CMK (cell line): ENCODE data around the gene ADAMTS14.

Source experiments
- DNase-seq: peaks from one replicate; pipeline ENCODE4 v3.0.0-alpha.2; 2010; ENCODE audit warnings: low read depth

The ADAMTS14 gene

GRCh38 chr10:70791386-70792039, 119.2 kb downstream of the ADAMTS14 start:
- no peak for DNase-seq

- DNase-seq, result no peak
These were observed 123.3 kb downstream of the ADAMTS14 start for GRCh38 chr10:70795613-70796012.

GRCh38 chr10:70797840-70798239, 125.5 kb downstream of the ADAMTS14 start:
- DNase-seq, result no peak

GRCh38 chr10:70799124-70799523, 126.8 kb downstream of the ADAMTS14 start:
- DNase-seq, result no peak

- no peak for DNase-seq
These were observed 129.5 kb downstream of the ADAMTS14 start for GRCh38 chr10:70801854-70802253.

- no peak for DNase-seq
These were observed 131.6 kb downstream of the ADAMTS14 start for GRCh38 chr10:70803775-70804420.

GRCh38 chr10:70804421-70804808, 132.1 kb downstream of the ADAMTS14 start:
- DNase-seq, result no peak

GRCh38 chr10:70805619-70806215, 133.4 kb downstream of the ADAMTS14 start:
- DNase-seq, result no peak

- no peak for DNase-seq
These were observed 134.5 kb downstream of the ADAMTS14 start for GRCh38 chr10:70806841-70807240.

- no peak for DNase-seq
These were observed 135.2 kb downstream of the ADAMTS14 start for GRCh38 chr10:70807556-70807955.

- no peak for DNase-seq
These were observed 136.8 kb downstream of the ADAMTS14 start for GRCh38 chr10:70809011-70809611.

- no peak for DNase-seq
These were observed 137.4 kb downstream of the ADAMTS14 start for GRCh38 chr10:70809726-70810125.

- no peak for DNase-seq
These were observed 138.7 kb downstream of the ADAMTS14 start for GRCh38 chr10:70810967-70811366.

GRCh38 chr10:70811881-70812280, 139.6 kb downstream of the ADAMTS14 start:
- no peak for DNase-seq
